Keratinocyte (primary cell): ENCODE measurements around the gene HCN1.

Experiments
- CTCF ChIP-seq, 3 experiments: IDR thresholded peaks in 1 of 3; conservative IDR thresholded peaks in 1 of 3; optimal IDR thresholded peaks in 1 of 3; 2 replicates in 2 of 3; 3 replicates in 1 of 3; pipeline versions ENCODE3 to v1.5.1; 2011; ENCODE audit warnings: low read length in 3 of 3, mild to moderate bottlenecking in 3 of 3, moderate library complexity in 2 of 3, control low read depth in 1 of 3, inconsistent platforms in 1 of 3; ENCODE audit not compliant: insufficient read depth in 2 of 3; ENCODE audit errors: extremely low read depth in 1 of 3
- EZH2 ChIP-seq: IDR thresholded peaks from one replicate; pipeline ENCODE4 v1.6.1; 2012; ENCODE audit warnings: inconsistent platforms, mild to moderate bottlenecking, low read length, moderate library complexity

GRCh38 chr5:45271626-45272025 lies 424.6 kb downstream of the HCN1 start:
- TF ChIP-seq CTCF (optimal IDR thresholded peaks at IDR 0.05 in 1 of 3, IDR thresholded peaks at IDR 0.05 in 1 of 3, conservative IDR thresholded peaks at IDR 0.05 in 1 of 3; ENCODE audit: extremely low read depth in 1 of 3, insufficient read depth in 2 of 3, low read length in 3 of 3), result no peak
- TF ChIP-seq EZH2, result no peak
